Measurements from ENCODE around the gene POLE3. TPM values are rescaled to one million over a fixed set of nuclear protein-coding genes. Genes with fewer than 3 reads are reported as not detected.
"Not testable (repeated sequence)": the region's sequence is repeated elsewhere in the genome, so short reads cannot be mapped to it uniquely, and the experiment has no call there.

The POLE3 gene
- total RNA-seq, 1 donor from 2014 or later, result 34.8 TPM

GRCh38 chr9:113376634-113377567 is 33.6 kb downstream of the POLE3 start, which contains the start of gene HDHD3:
TSS of gene HDHD3 (minus strand) at chr9:113376986. CDS start at chr9:113374354, 2,632 bp downstream.
- DNase-seq (ENCODE audit: low spot score), result peak; percentile 89

GRCh38 chr9:113375057-113376023 is 35.1 kb downstream of the POLE3 start:
- DNase-seq (ENCODE audit: low spot score), result no peak

- DNase-seq (ENCODE audit: low spot score), result no peak
These were observed 36.6 kb downstream of the POLE3 start for GRCh38 chr9:113373676-113374392.

- no peak for DNase-seq (ENCODE audit: low spot score)
These were observed 37.2 kb downstream of the POLE3 start for GRCh38 chr9:113373256-113373655.

GRCh38 chr9:113372059-113372458 is 38.4 kb downstream of the POLE3 start:
- DNase-seq (ENCODE audit: low spot score), result no peak

- no peak for DNase-seq (ENCODE audit: low spot score)
These were observed 39.6 kb downstream of the POLE3 start for GRCh38 chr9:113370806-113371325.

- no peak for DNase-seq (ENCODE audit: low spot score)
These were observed 40.7 kb downstream of the POLE3 start for GRCh38 chr9:113369855-113370140.

- DNase-seq (ENCODE audit: low spot score), result no peak
These were observed 41.3 kb downstream of the POLE3 start for GRCh38 chr9:113368982-113369854.

- no peak for DNase-seq (ENCODE audit: low spot score)
These were observed 42.0 kb downstream of the POLE3 start for GRCh38 chr9:113368348-113368981.

GRCh38 chr9:113365652-113366051 is 44.8 kb downstream of the POLE3 start:
- DNase-seq (ENCODE audit: low spot score), result not testable (repeated sequence)

GRCh38 chr9:113364951-113365350 is 45.5 kb downstream of the POLE3 start:
- no peak for DNase-seq (ENCODE audit: low spot score)

GRCh38 chr9:113363336-113363735 is 47.1 kb downstream of the POLE3 start:
- DNase-seq (ENCODE audit: low spot score), result no peak

GRCh38 chr9:113361304-113362018 is 49.0 kb downstream of the POLE3 start:
- DNase-seq (ENCODE audit: low spot score), result no peak

- no peak for DNase-seq (ENCODE audit: low spot score)
These were observed 50.1 kb downstream of the POLE3 start for GRCh38 chr9:113360242-113360842.

- no peak for DNase-seq (ENCODE audit: low spot score)
These were observed 51.1 kb downstream of the POLE3 start for GRCh38 chr9:113359385-113359784.

Measured in ureter (tissue), 1 donor.